Activated CD8-positive, alpha-beta memory T cell treated with anti-CD3 and anti-CD28 coated beads, Interleukin-2, amount 50 U/mL, for 1 hour (primary cell): ENCODE measurements around the gene UGT1A6.
"Not testable (repeated sequence)": the region's sequence is repeated elsewhere in the genome, so short reads cannot be mapped to it uniquely, and the experiment has no call there.

ENCODE experiments used
- DNase-seq: peaks from one replicate; pipeline ENCODE4 v3.0.0-alpha.2; 2020; ENCODE audit errors: extremely low read depth

Gene UGT1A6

GRCh38 chr2:233692648-233693047, at the start of gene UGT1A6:
TSS of gene UGT1A6 (plus strand) at chr2:233692890. CDS start at chr2:233693005, 115 bp downstream.
- no peak for DNase-seq

DNA sequence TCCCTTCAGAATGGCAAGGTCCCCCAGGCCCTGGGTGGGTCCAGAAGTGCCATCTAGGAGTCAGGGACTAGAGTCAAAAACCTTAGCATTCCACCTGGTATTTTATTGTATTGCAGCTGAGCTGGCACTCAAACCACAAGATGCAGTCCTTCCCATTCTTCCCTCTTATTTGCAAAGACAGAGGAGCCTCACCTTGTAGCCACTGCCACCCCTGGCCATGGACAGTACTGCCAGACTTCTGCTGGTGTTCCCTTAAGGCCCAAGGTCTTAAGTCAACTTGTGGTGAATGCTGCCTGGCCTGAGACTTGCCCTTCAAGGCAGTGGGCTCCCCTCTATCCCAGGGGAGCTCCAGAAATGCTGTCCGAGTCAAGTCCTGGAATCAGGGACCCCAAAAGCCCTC, 49.6 kb upstream of the UGT1A6 start:
- DNase-seq: no peak

- not testable (repeated sequence) for DNase-seq
Observed at GRCh38 chr2:233646033-233646432, 46.7 kb upstream of the UGT1A6 start.

DNA sequence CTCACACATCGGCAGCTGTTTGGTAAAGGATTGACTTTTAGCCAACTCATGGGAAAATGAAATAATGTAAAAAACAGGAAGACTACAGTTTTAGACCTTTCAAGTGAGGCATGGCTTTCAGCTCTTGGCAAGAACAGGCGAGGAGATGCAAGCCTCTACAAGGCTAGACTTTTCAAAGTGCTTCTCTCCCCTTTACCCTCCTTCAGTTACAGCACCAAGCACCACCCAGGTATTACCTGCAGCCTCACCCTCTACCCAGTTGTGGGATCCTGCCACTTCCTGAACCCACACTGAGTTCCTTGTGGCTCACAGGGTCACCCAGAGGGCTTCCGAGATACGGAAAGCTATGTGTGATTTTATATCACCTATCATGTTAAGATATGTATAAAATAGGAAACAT, 41.7 kb upstream of the UGT1A6 start:
- DNase-seq: no peak

GRCh38 chr2:233651430-233651829, 41.3 kb upstream of the UGT1A6 start:
- no peak for DNase-seq

DNA sequence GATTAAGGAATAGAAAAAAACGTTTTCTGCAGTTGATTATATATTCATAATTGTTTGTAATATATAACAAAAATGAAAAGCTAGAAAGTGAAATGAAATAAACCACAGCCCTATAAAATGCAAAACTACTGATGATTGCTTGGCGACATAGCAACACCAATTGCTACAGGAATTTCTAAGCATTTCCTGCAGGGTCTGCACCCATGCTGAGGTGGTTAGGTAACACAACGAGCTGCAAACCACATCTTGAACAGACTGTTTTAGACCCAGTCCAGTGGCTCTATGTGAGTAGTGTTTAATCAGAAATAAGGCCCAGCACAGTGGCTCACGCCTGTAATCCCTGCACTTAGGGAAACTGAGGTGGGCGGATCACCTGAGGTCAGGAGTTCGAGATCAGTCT, 38.2 kb upstream of the UGT1A6 start:
- no peak for DNase-seq

DNA sequence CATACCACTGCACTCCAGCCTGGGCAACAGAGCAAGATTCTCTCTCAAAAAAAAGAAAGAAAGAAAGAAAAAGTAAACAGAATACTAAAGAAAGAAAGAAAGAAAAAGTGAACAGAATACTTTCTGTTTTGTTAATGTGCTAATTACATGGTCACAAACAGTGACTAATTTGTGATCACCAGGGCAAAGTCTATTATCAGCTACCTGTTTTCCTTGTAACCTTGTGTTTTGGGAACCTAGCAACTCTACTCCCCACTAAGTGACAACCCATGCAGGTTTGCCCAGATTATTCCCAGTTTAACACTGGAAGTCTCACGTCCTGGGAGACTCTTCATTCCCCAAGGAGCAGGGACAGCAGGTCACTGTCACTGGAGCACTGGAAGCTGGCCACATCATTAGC, 37.6 kb upstream of the UGT1A6 start:
- no peak for DNase-seq

- DNase-seq: not testable (repeated sequence)
Observed at GRCh38 chr2:233655943-233656342, 36.7 kb upstream of the UGT1A6 start.

- no peak for DNase-seq
Observed at GRCh38 chr2:233656443-233656842, 36.2 kb upstream of the UGT1A6 start.

DNA sequence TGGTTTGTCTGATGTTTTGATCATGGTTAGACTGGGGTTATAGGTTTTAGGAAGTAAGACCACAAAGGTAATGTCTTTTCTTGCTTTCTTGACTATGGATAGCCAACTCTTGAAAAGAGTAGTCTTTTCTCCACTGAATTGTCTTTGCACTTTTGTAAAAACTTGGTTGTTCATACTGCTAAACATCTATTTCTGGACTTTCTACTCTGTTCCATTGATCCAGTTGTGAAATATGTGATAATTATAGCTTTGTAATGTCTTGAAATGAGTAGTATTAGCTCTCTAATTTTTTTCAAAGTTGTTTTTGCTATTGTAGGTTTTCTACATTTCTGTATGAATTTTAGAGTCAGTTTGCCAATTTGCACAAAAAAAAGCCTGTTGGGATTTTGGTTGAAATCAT, 34.1 kb upstream of the UGT1A6 start:
- DNase-seq: no peak

- no peak for DNase-seq
Observed at GRCh38 chr2:233663911-233664310, 28.8 kb upstream of the UGT1A6 start.

- no peak for DNase-seq
Observed at GRCh38 chr2:233668605-233669260, 24.0 kb upstream of the UGT1A6 start.

DNA sequence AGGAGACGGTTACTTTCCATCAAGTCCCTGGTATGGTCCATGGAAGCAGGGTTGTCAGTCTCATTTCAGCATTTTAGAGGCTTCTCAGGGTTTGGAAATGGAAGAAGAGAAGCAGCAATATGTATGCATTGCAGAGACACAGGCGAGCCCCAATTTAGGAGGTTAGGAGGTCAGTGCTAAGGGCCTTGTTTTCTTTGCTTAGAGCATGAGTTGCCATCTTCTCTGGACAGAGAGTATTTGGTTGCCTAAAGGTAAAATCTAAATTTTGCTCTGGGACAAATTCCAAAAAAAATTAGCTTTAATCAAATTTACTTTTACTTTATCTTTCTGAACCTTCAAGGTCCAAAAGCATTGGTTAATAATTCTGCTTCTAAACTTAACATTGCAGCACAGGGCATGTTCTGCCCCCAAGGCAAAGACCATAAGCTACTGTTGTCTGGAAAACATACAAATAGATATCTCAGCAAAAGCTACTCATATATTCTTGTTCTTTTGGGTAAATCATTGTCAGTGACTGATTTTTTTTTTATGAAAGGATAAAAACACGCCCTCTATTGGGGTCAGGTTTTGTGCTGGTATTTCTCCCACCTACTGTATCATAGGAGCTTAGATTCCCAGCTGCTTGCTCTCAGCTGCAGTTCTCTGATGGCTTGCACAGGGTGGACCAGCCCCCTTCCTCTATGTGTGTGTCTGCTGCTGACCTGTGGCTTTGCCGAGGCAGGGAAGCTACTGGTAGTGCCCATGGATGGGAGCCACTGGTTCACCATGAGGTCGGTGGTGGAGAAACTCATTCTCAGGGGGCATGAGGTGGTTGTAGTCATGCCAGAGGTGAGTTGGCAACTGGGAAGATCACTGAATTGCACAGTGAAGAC, 21.2 kb upstream of the UGT1A6 start, which contains the start of gene UGT1A9:
Gene UGT1A9 (plus strand): TSS at position 609 of the 872 bp plus-strand sequence. CDS start 37 bp downstream, at position 646.
- DNase-seq: no peak

DNA sequence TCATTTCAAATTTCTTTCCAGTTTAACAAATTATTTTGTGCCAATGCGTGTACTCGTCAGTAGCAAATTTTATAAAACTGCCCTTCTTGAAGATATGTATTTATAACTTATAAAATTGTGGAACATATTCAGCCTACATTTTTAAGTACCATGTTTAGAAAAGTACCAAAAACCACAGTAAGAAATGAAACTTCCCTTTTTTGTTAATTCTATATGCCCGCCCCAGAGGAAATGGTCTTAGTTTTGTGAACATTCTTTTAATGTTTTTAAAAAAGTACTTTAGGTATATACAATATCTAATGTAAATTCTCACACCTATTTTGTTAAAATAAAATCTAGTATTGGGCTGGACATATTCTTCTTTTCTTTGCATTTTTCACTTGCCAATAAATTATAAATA, 19.8 kb upstream of the UGT1A6 start:
- DNase-seq: no peak

- DNase-seq: no peak
Observed at GRCh38 chr2:233673896-233674295, 18.8 kb upstream of the UGT1A6 start.

DNA sequence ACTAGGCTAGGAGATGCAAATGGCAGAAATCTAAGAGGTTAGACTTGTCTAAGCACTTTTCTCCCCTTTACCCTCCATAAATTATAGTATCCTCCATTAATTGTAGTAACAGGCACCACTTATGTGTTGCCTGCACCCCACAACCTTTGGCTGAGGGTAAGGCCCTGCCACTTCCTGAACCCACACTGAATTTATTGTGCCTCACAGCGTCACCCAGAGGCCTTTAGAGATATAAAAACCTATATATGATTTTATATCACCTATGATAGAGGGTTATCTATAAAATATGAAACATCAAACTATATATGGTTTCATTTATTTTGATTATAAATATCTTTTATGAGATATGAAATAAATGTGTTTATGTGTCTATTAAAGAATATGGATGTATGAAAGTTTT, 18.4 kb upstream of the UGT1A6 start:
- DNase-seq: no peak

GRCh38 chr2:233674995-233675394, 17.7 kb upstream of the UGT1A6 start:
- DNase-seq: no peak

DNA sequence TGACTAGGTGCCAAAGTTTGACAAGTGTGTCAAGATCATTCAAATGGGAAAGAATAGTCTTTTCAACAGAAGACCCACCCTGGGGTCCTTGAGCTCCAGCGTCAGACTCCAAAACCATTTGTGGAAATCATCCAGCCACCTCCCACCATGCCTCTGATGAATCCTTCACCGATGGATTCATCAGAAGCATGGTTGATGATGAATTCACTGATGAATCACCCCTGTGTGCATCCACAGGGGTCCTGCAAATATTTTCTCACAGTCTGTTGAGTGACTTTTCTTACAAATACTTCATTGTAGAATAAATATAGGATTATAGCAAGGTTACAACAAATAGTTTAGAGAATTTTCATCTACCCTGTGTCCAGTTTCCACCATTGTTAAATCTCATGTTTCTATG, 16.6 kb upstream of the UGT1A6 start:
- no peak for DNase-seq

GRCh38 chr2:233679196-233679595, 13.5 kb upstream of the UGT1A6 start:
- no peak for DNase-seq

DNA sequence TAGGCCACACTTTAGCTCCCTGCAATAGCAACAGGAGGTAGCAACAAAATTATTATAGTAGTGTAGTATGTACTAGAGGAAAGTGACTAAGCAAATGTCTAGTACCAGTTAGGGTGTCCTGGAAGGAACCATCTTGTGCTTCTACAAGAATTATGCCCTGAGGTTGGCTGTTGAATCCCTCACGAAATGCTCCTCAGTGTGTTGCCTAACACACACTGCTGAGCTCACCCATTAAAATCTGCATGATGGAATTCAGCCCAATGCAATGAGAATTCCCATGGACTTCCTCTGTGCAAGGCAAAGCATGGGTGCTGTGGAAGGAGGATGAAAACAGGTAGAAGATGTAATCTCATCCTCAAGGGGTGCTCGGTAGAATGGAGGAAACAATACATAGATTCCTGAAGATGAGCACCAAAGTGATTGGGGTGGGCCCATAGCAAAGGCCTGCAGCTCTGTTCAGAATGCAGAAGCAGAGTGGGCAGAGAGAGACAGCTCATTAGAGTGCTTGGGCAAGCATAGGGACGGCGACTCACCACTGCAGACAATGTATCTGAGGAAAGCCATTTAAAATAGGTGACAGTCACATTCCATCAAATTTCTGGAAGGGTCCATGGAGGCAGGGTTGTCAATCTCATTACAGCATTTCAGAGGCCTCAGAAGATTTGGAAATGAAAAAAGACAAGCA, 12.2 kb upstream of the UGT1A6 start:
- no peak for DNase-seq

- DNase-seq: no peak
Observed at GRCh38 chr2:233681521-233682099, 11.1 kb upstream of the UGT1A6 start, which contains the start of gene UGT1A7. TSS of gene UGT1A7 (plus strand) at chr2:233681901. CDS start at chr2:233681938, 37 bp downstream.

GRCh38 chr2:233684640-233685039, 8.1 kb upstream of the UGT1A6 start:
- DNase-seq: no peak
